GM12892 (cell line): ENCODE results near the gene GNG2.

Source experiments
- POLR2A ChIP-seq: IDR thresholded peaks from 2 replicates; pipeline ENCODE4 v1.6.1; 2011; ENCODE audit warnings: low read depth, low read length, control low read depth
- POLR2AphosphoS5 ChIP-seq: IDR thresholded peaks from 2 replicates; pipeline ENCODE4 v1.6.1; 2011; ENCODE audit warnings: low read depth, low read length, control low read depth
- TAF1 ChIP-seq: IDR thresholded peaks from 2 replicates; pipeline ENCODE4 v1.6.1; 2011; ENCODE audit warnings: low read depth, mild to moderate bottlenecking, control low read depth, low read length, borderline replicate concordance

DNA sequence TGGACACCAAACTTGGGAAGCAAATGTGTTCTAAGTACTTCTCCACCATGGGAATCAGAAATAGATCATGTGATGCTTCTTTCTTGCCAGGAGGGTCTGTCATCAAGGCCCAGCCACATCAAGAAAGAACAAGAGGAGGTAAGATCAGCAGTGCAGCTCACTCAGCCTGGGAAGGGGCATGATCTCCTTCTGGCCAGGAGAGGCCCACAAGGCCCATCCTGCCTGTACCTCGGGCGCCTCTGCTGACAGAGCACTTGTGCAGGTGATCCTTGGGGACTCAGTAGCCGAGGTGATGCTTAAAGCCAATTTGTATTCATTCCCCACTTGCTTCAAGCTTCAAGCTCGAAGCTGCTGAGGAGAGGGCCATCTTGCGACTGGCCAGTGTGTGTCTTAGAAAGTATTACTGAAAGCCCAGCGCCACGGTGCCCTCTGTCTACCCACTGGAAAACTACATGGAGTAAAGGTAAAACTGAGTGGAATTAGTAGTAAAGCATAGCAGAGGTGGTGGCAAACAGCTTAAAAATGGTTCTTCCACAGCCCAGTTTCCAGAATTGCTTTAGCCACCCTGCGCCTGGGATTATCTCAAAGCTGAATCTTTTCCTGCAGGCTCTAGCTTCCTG is 155.1 kb downstream of the GNG2 start:
- TF ChIP-seq POLR2A, result no peak
- no peak for TF ChIP-seq POLR2AphosphoS5
- TF ChIP-seq TAF1, result no peak
